ENCODE results near the gene LRFN2.

Gene LRFN2

DNA sequence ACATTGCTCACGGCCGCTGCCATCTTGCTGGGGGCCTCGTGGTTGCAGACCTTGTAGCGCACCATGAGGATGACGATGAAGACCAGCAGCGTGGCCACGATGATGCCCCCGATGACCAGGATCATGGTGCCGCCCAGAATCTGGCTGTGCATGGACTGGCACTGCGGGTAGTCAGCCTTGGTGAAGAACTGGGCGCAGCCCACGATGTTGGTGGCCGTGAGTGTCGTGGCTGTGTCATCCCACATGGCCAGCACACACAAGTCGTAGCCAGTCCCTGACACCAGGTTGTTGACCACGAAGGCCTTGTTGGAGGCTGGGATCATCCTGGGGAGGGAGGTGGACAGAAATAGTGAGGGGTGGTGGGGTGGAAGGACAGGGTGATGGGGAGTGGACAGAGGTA lies 194.6 kb downstream of the LRFN2 start:
- no peak for TF ChIP-seq Cebpa-rat (IDR thresholded peaks at IDR 0.05)
- Histone ChIP-seq H3K36me3 (peaks cover 0 to 8% (median 0%) of the 10 kb centered on the region in 11 experiments; a peak in 4 of 22 replicates), H3K27me3 (no peaks in the 10 kb centered on the region)

GRCh38 chr6:40391851-40392517 lies 195.2 kb downstream of the LRFN2 start:
- TF ChIP-seq Cebpa-rat (IDR thresholded peaks at IDR 0.05), result no peak
- Histone ChIP-seq H3K4me2 (no peak overlapping the region), H3K36me3 (peaks cover 0 to 8% (median 0%) of the 10 kb centered on the region in 11 experiments; a peak in 4 of 22 replicates), H3K4me3 (no peak overlapping the region), H3K27ac (no peak overlapping the region), H4K20me1 (no peaks in the 10 kb centered on the region; a peak in 1 of 22 replicates), H3K4me1 (peaks cover 0 to 8% (median 0%) of the 10 kb centered on the region in 10 experiments; a peak in 4 of 20 replicates), H3K27me3 (no peaks in the 10 kb centered on the region), H3K9ac (no peak overlapping the region), H3K9me3 (replicated peaks in 1 of 11) (no peaks in the 10 kb centered on the region)

More for the DNA sequence above, 194.6 kb downstream of the LRFN2 start:
- Histone ChIP-seq H3K9me3 (replicated peaks in 1 of 11) (no peaks in the 10 kb centered on the region), H3K27ac (no peak overlapping the region), H3K9ac (no peak overlapping the region), H3K4me3 (no peak overlapping the region), H3K4me1 (peaks cover 0 to 8% (median 0%) of the 10 kb centered on the region in 10 experiments; a peak in 4 of 20 replicates), H3K4me2 (no peak overlapping the region), H4K20me1 (no peaks in the 10 kb centered on the region; a peak in 1 of 22 replicates)

DNA sequence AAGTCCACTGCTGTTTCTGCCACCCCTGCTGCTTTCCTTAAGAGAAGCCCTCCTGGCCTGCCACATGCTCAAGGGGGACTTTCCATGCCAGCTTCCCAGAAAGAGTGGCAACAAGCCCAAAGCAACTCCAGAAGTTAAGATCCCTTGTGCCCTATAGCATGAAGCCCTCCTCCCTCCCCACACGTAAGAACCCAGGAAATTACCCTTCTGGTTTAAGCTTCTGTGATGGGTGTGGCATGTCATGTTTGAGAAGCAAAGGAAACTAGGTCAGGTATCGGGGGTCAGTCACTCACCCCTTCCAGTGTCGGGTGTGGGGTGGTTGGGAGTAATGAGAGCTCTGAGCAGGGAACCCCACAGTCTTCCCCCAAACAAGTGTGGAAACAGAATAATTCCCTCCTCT lies 196.1 kb downstream of the LRFN2 start:
- Histone ChIP-seq H3K9ac (no peak overlapping the region), H3K36me3 (peaks cover 0 to 8% (median 0%) of the 10 kb centered on the region in 11 experiments; a peak in 4 of 22 replicates), H3K27me3 (no peaks in the 10 kb centered on the region), H3K9me3 (replicated peaks in 1 of 11) (no peaks in the 10 kb centered on the region), H3K27ac (no peak overlapping the region), H3K4me2 (no peak overlapping the region), H3K4me3 (no peak overlapping the region), H3K4me1 (peaks cover 0 to 8% (median 0%) of the 10 kb centered on the region in 10 experiments; a peak in 4 of 20 replicates), H4K20me1 (no peaks in the 10 kb centered on the region; a peak in 1 of 22 replicates)
- TF ChIP-seq Cebpa-rat (IDR thresholded peaks at IDR 0.05), result no peak

GRCh38 chr6:40390144-40390800 lies 196.9 kb downstream of the LRFN2 start:
- Histone ChIP-seq H3K9me3 (replicated peaks in 1 of 11) (no peaks in the 10 kb centered on the region), H3K27ac (no peak overlapping the region), H3K36me3 (peaks cover 0 to 8% (median 0%) of the 10 kb centered on the region in 11 experiments; a peak in 4 of 22 replicates), H3K4me3 (no peak overlapping the region), H3K9ac (no peak overlapping the region), H4K20me1 (no peaks in the 10 kb centered on the region; a peak in 1 of 22 replicates), H3K4me1 (peaks cover 0 to 8% (median 0%) of the 10 kb centered on the region in 10 experiments; a peak in 4 of 20 replicates), H3K4me2 (no peak overlapping the region), H3K27me3 (no peaks in the 10 kb centered on the region)
- TF ChIP-seq Cebpa-rat (IDR thresholded peaks at IDR 0.05), result no peak

DNA sequence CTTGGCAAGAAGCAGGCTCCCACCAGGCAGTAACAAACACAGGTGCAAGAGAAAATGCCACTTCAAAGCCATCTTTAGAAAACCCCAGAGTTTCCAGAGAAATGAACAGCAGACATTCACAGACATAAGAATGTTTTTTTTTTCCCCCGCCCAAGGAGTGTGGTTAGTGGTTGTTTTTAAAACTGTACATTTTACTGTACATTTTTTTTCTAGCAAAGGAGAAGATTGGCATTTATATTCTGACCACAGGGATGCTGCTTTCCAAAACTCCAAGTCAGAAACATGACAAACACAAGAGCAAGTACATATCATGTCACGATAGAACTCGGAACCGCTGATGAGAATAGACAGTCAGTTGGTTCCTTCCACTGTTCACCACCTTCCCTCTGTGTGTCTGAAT lies 197.9 kb downstream of the LRFN2 start:
- no peaks in the 10 kb centered on the region for H3K27me3 ChIP-seq
- peaks cover 0 to 8% (median 0%) of the 10 kb centered on the region in 11 experiments; a peak in 4 of 22 replicates for H3K36me3 ChIP-seq
- H3K4me3 ChIP-seq, result no peak overlapping the region
- H3K27ac ChIP-seq, result no peak overlapping the region
- H3K4me1 ChIP-seq, result peaks cover 0 to 8% (median 0%) of the 10 kb centered on the region in 10 experiments; a peak in 4 of 20 replicates
- no peak overlapping the region for H3K4me2 ChIP-seq
- no peak overlapping the region for H3K9ac ChIP-seq
- H4K20me1 ChIP-seq, result no peaks in the 10 kb centered on the region; a peak in 1 of 22 replicates
- TF ChIP-seq Cebpa-rat (IDR thresholded peaks at IDR 0.05), result no peak
- no peaks in the 10 kb centered on the region for H3K9me3 ChIP-seq (replicated peaks in 1 of 11)

- no peak for TF ChIP-seq Cebpa-rat (IDR thresholded peaks at IDR 0.05)
- Histone ChIP-seq H4K20me1 (no peaks in the 10 kb centered on the region; a peak in 1 of 22 replicates), H3K4me1 (peaks cover 0 to 8% (median 0%) of the 10 kb centered on the region in 10 experiments; a peak in 4 of 20 replicates), H3K9me3 (replicated peaks in 1 of 11) (no peaks in the 10 kb centered on the region), H3K36me3 (peaks cover 0 to 8% (median 0%) of the 10 kb centered on the region in 11 experiments; a peak in 4 of 22 replicates), H3K4me3 (no peak overlapping the region), H3K27me3 (no peaks in the 10 kb centered on the region), H3K9ac (no peak overlapping the region), H3K4me2 (no peak overlapping the region), H3K27ac (no peak overlapping the region)
Observed at GRCh38 chr6:40387871-40388264, 199.3 kb downstream of the LRFN2 start.

GRCh38 chr6:40387127-40387870 lies 199.9 kb downstream of the LRFN2 start:
- Histone ChIP-seq H3K4me3 (no peak overlapping the region), H4K20me1 (no peaks in the 10 kb centered on the region; a peak in 1 of 22 replicates), H3K36me3 (peaks cover 0 to 5% (median 0%) of the 10 kb centered on the region in 11 experiments; a peak in 4 of 22 replicates), H3K9ac (no peak overlapping the region), H3K4me2 (no peak overlapping the region), H3K4me1 (peaks cover 0 to 8% (median 0%) of the 10 kb centered on the region in 10 experiments; a peak in 4 of 20 replicates), H3K27ac (no peak overlapping the region), H3K9me3 (replicated peaks in 1 of 11) (no peaks in the 10 kb centered on the region), H3K27me3 (no peaks in the 10 kb centered on the region)
- TF ChIP-seq Cebpa-rat (IDR thresholded peaks at IDR 0.05), result no peak

GRCh38 chr6:40386200-40386599 lies 201.0 kb downstream of the LRFN2 start:
- Histone ChIP-seq H3K27ac (no peak overlapping the region), H3K9me3 (replicated peaks in 1 of 11) (no peaks in the 10 kb centered on the region), H3K27me3 (no peaks in the 10 kb centered on the region), H3K9ac (no peak overlapping the region), H3K36me3 (no peaks in the 10 kb centered on the region), H4K20me1 (no peaks in the 10 kb centered on the region; a peak in 1 of 22 replicates), H3K4me1 (peaks cover 0 to 8% (median 0%) of the 10 kb centered on the region in 10 experiments; a peak in 4 of 20 replicates), H3K4me3 (no peak overlapping the region), H3K4me2 (no peak overlapping the region)
- no peak for TF ChIP-seq Cebpa-rat (IDR thresholded peaks at IDR 0.05)

Measured in BLaER1 treated with 17β-estradiol and CSF1 and Interleukin-3, amounts not matched to agents 10 nM and 100 nM (cell line).